ENCODE data around the gene SLC25A28.

The SLC25A28 gene

GRCh38 chr10:99619851-99620710, at the start of gene SLC25A28:
Gene SLC25A28 (minus strand): TSS chr10:99620439. CDS start chr10:99620335, 104 bp downstream.
- peak; percentile 100 for DNase-seq

- peak; percentile 87 for DNase-seq
Observed at GRCh38 chr10:99667108-99667751, 47.0 kb upstream of the SLC25A28 start.

- DNase-seq = no peak
Observed at GRCh38 chr10:99665304-99665703, 45.1 kb upstream of the SLC25A28 start.

GRCh38 chr10:99661377-99661763, 41.1 kb upstream of the SLC25A28 start:
- DNase-seq = peak; percentile 88

GRCh38 chr10:99660662-99661376, 40.6 kb upstream of the SLC25A28 start:
- peak; percentile 63 for DNase-seq

- DNase-seq = no peak
Observed at GRCh38 chr10:99659868-99660366, 39.7 kb upstream of the SLC25A28 start.

- DNase-seq = peak; percentile 92
Observed at GRCh38 chr10:99659031-99659867, 39.0 kb upstream of the SLC25A28 start, which contains the start of gene ENTPD7. Gene ENTPD7 (plus strand): TSS chr10:99659509. CDS start chr10:99659957, 448 bp downstream.

- no peak for DNase-seq
Observed at GRCh38 chr10:99658622-99659030, 38.4 kb upstream of the SLC25A28 start.

GRCh38 chr10:99656199-99657064, 36.2 kb upstream of the SLC25A28 start:
- no peak for DNase-seq

- no peak for DNase-seq
Observed at GRCh38 chr10:99654390-99655175, 34.3 kb upstream of the SLC25A28 start.

- DNase-seq = no peak
Observed at GRCh38 chr10:99652800-99653390, 32.7 kb upstream of the SLC25A28 start.

- no peak for DNase-seq
Observed at GRCh38 chr10:99648717-99649116, 28.5 kb upstream of the SLC25A28 start.

GRCh38 chr10:99647601-99648151, 27.4 kb upstream of the SLC25A28 start:
- DNase-seq = no peak

GRCh38 chr10:99633832-99634231, 13.6 kb upstream of the SLC25A28 start:
- DNase-seq = no peak

- DNase-seq = no peak
Observed at GRCh38 chr10:99631496-99631895, 11.3 kb upstream of the SLC25A28 start.

- DNase-seq = peak; percentile 12
Observed at GRCh38 chr10:99630991-99631390, 10.8 kb upstream of the SLC25A28 start.

GRCh38 chr10:99630433-99630832, 10.2 kb upstream of the SLC25A28 start:
- DNase-seq = peak; percentile 8

- DNase-seq = no peak
Observed at GRCh38 chr10:99629625-99629978, 9.4 kb upstream of the SLC25A28 start.

- no peak for DNase-seq
Observed at GRCh38 chr10:99628923-99629624, 8.8 kb upstream of the SLC25A28 start.
